ENCODE measurements around the gene FHIT.

FHIT gene

GRCh38 chr3:60107275-60107674 lies 1144.0 kb downstream of the FHIT start:
- H3K4me3 ChIP-seq (ENCODE audit: low read depth, low read length), result no peak overlapping the region
- no peak for TF ChIP-seq CTCF (IDR thresholded peaks at IDR 0.05; ENCODE audit: borderline replicate concordance, insufficient read depth, low read depth, low read length)

- H3K4me3 ChIP-seq (ENCODE audit: low read depth, low read length), result no peak overlapping the region
- no peak for TF ChIP-seq CTCF (IDR thresholded peaks at IDR 0.05; ENCODE audit: borderline replicate concordance, insufficient read depth, low read depth, low read length)
These were observed 1149.1 kb downstream of the FHIT start for GRCh38 chr3:60102154-60102553.

- H3K4me3 ChIP-seq (ENCODE audit: low read depth, low read length), result no peak overlapping the region
- no peak for TF ChIP-seq CTCF (IDR thresholded peaks at IDR 0.05; ENCODE audit: borderline replicate concordance, insufficient read depth, low read depth, low read length)
These were observed 1149.6 kb downstream of the FHIT start for GRCh38 chr3:60101621-60102020.

DNA sequence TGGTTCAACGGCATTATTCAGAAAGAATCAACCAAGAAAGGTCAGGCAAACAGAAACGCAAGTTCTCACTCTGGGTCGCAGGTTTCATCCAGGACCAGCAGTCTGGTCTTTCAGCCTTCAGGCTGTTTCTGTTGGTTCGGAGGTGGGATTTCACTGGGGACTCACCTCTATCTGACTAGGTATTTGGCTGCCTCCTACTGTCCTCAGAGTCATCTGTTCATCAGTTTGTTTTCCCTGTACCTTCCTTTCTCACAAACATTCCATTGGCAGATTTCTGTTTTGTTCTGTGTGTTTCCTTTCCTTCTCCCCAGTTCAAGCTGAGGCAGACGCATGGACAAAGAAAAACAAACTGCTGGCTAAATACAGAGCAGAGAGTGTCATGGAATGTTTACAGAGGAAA lies 1154.8 kb downstream of the FHIT start:
- no peak for TF ChIP-seq CTCF (IDR thresholded peaks at IDR 0.05; ENCODE audit: borderline replicate concordance, insufficient read depth, low read depth, low read length)
- no peak overlapping the region for H3K4me3 ChIP-seq (ENCODE audit: low read depth, low read length)

GRCh38 chr3:60095930-60096329 lies 1155.3 kb downstream of the FHIT start:
- H3K4me3 ChIP-seq (ENCODE audit: low read depth, low read length), result no peak overlapping the region
- no peak for TF ChIP-seq CTCF (IDR thresholded peaks at IDR 0.05; ENCODE audit: borderline replicate concordance, insufficient read depth, low read depth, low read length)

- H3K4me3 ChIP-seq (ENCODE audit: low read depth, low read length), result no peak overlapping the region
- no peak for TF ChIP-seq CTCF (IDR thresholded peaks at IDR 0.05; ENCODE audit: borderline replicate concordance, insufficient read depth, low read depth, low read length)
These were observed 1155.7 kb downstream of the FHIT start for GRCh38 chr3:60095516-60095915.

DNA sequence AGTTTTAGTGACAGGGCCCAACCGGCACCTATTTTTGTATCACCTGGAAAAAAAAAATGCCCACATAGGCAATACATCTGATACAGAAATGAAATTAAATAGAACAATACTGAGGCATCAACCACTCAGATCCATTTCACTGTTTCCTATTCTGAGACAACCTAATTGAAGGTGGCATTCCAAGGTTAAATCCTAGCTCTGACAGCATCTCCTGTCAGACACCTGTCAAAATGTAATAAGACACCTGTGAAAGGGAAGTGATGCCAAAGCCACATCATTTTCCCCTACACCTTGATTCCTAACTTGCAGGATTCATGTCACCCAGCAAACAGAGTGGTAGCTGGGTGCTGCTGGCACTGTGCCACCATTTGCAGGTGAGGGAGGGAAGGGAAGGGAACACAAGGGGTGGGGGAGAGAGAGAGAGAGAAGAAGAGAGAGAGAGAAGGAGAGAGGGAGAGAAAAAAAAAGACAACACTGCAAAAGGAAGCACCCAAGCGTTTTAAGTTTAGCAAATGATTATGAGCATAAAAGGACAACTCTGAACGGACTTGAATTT lies 1156.8 kb downstream of the FHIT start:
- no peak overlapping the region for H3K4me3 ChIP-seq (ENCODE audit: low read depth, low read length)
- TF ChIP-seq CTCF (IDR thresholded peaks at IDR 0.05; ENCODE audit: borderline replicate concordance, insufficient read depth, low read depth, low read length), result no peak
